ENCODE measurements around the gene PRDX6. TPM values are rescaled to one million over a fixed set of nuclear protein-coding genes. Genes with fewer than 3 reads are reported as not detected.
"Not testable (repeated sequence)": the region's sequence is repeated elsewhere in the genome, so short reads cannot be mapped to it uniquely, and the experiment has no call there.

The PRDX6 gene
- total RNA-seq, 2 donors from 2014 or later, result 102 to 154 TPM

- TF ChIP-seq, protein P1, sequence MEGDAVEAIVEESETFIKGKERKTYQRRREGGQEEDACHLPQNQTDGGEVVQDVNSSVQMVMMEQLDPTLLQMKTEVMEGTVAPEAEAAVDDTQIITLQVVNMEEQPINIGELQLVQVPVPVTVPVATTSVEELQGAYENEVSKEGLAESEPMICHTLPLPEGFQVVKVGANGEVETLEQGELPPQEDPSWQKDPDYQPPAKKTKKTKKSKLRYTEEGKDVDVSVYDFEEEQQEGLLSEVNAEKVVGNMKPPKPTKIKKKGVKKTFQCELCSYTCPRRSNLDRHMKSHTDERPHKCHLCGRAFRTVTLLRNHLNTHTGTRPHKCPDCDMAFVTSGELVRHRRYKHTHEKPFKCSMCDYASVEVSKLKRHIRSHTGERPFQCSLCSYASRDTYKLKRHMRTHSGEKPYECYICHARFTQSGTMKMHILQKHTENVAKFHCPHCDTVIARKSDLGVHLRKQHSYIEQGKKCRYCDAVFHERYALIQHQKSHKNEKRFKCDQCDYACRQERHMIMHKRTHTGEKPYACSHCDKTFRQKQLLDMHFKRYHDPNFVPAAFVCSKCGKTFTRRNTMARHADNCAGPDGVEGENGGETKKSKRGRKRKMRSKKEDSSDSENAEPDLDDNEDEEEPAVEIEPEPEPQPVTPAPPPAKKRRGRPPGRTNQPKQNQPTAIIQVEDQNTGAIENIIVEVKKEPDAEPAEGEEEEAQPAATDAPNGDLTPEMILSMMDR (IDR thresholded peaks at IDR 0.05), result no peak
- no peak for ATAC-seq (ENCODE audit: insufficient number of reproducible peaks, low FRiP score, low read depth)
- no peaks in the 10 kb centered on the region for H3K9me3 ChIP-seq
Measured at GRCh38 chr1:173489149-173489600, 12.0 kb downstream of the PRDX6 start.

DNA sequence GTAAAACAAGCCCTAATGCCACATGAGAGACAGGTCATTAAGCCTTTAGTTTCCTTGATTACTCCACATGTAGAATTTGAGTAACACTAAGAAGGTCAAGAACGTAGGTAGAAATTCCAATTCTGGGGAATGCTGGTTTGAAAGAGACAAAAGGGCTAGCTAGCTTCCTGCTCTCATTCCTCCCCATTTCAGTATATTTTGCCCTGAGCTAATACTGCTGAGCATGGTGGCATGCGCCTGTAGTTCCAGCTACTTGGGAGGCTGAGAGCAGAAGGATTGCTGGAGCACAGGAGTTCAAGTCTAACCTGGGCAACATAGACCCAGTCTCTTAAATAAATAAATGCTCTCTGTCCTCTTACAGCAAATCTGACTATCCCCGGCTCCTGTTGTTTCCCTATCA, 12.8 kb downstream of the PRDX6 start:
- no peaks in the 10 kb centered on the region for H3K9me3 ChIP-seq
- ATAC-seq (ENCODE audit: insufficient number of reproducible peaks, low FRiP score, low read depth) (no peak), DNase-seq (ENCODE audit: low spot score) (no peak)
- H3K4me1 ChIP-seq (ENCODE audit: control insufficient read depth in 1 of 2, low read depth in 2 of 2), result no peaks in the 10 kb centered on the region
- H3K27ac ChIP-seq, result no peak overlapping the region
- H3K36me3 ChIP-seq, result peaks cover 43% of the 10 kb centered on the region
- TF ChIP-seq, protein P1 (IDR thresholded peaks at IDR 0.05), result no peak
- no peaks in the 10 kb centered on the region for H3K27me3 ChIP-seq (replicated peaks; ENCODE audit: insufficient read depth)
- no peak overlapping the region for H3K4me3 ChIP-seq

More at GRCh38 chr1:173489149-173489600, 12.0 kb downstream of the PRDX6 start:
- Histone ChIP-seq H3K27ac (no peak overlapping the region), H3K27me3 (replicated peaks; ENCODE audit: insufficient read depth) (no peaks in the 10 kb centered on the region), H3K4me3 (no peak overlapping the region), H3K36me3 (peaks cover 49% of the 10 kb centered on the region), H3K4me1 (ENCODE audit: control insufficient read depth in 1 of 2, low read depth in 2 of 2) (no peaks in the 10 kb centered on the region)
- DNase-seq (ENCODE audit: low spot score), result no peak

GRCh38 chr1:173491508-173491907, 14.4 kb downstream of the PRDX6 start:
- Histone ChIP-seq H3K9me3 (no peaks in the 10 kb centered on the region), H3K4me1 (ENCODE audit: control insufficient read depth in 1 of 2, low read depth in 2 of 2) (no peaks in the 10 kb centered on the region), H3K36me3 (peaks cover 27% of the 10 kb centered on the region), H3K4me3 (no peak overlapping the region), H3K27ac (no peak overlapping the region), H3K27me3 (replicated peaks; ENCODE audit: insufficient read depth) (no peaks in the 10 kb centered on the region)
- ATAC-seq (ENCODE audit: insufficient number of reproducible peaks, low FRiP score, low read depth) (no peak), DNase-seq (ENCODE audit: low spot score) (no peak)
- TF ChIP-seq, protein P1 (IDR thresholded peaks at IDR 0.05), result no peak

- H3K36me3 ChIP-seq, result peaks cover 12% of the 10 kb centered on the region
- not testable (repeated sequence) for DNase-seq (ENCODE audit: low spot score); H3K27me3 ChIP-seq (replicated peaks; ENCODE audit: insufficient read depth); H3K27ac ChIP-seq; ATAC-seq (ENCODE audit: insufficient number of reproducible peaks, low FRiP score, low read depth); H3K4me1 ChIP-seq (ENCODE audit: control insufficient read depth in 1 of 2, low read depth in 2 of 2); H3K4me3 ChIP-seq; H3K9me3 ChIP-seq
Measured at GRCh38 chr1:173493125-173493524, 16.0 kb downstream of the PRDX6 start.

- no peaks in the 10 kb centered on the region for H3K27me3 ChIP-seq (replicated peaks; ENCODE audit: insufficient read depth)
- no peaks in the 10 kb centered on the region for H3K36me3 ChIP-seq
- H3K27ac ChIP-seq, result no peak overlapping the region
- TF ChIP-seq, protein P1 (IDR thresholded peaks at IDR 0.05), result no peak
- H3K9me3 ChIP-seq, result no peaks in the 10 kb centered on the region
- DNase-seq (ENCODE audit: low spot score), result no peak
- no peaks in the 10 kb centered on the region for H3K4me1 ChIP-seq (ENCODE audit: control insufficient read depth in 1 of 2, low read depth in 2 of 2)
- no peak overlapping the region for H3K4me3 ChIP-seq
- ATAC-seq (ENCODE audit: insufficient number of reproducible peaks, low FRiP score, low read depth), result no peak
Measured at GRCh38 chr1:173495609-173496267, 18.6 kb downstream of the PRDX6 start.

Data from thoracic aorta (tissue), 2 donors.